ENCODE results near the gene DPM3.
"Not testable (repeated sequence)": the region's sequence is repeated elsewhere in the genome, so short reads cannot be mapped to it uniquely, and the experiment has no call there.

GRCh38 chr1:155189926-155190325, 49.6 kb upstream of the DPM3 start:
- not testable (repeated sequence) for TF ChIP-seq POLR2A (IDR thresholded peaks at IDR 0.05); POLR2AphosphoS5 (IDR thresholded peaks at IDR 0.05); EP300 (IDR thresholded peaks at IDR 0.05; ENCODE audit: low read depth)
- TF ChIP-seq, protein P1, sequence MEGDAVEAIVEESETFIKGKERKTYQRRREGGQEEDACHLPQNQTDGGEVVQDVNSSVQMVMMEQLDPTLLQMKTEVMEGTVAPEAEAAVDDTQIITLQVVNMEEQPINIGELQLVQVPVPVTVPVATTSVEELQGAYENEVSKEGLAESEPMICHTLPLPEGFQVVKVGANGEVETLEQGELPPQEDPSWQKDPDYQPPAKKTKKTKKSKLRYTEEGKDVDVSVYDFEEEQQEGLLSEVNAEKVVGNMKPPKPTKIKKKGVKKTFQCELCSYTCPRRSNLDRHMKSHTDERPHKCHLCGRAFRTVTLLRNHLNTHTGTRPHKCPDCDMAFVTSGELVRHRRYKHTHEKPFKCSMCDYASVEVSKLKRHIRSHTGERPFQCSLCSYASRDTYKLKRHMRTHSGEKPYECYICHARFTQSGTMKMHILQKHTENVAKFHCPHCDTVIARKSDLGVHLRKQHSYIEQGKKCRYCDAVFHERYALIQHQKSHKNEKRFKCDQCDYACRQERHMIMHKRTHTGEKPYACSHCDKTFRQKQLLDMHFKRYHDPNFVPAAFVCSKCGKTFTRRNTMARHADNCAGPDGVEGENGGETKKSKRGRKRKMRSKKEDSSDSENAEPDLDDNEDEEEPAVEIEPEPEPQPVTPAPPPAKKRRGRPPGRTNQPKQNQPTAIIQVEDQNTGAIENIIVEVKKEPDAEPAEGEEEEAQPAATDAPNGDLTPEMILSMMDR (IDR thresholded peaks at IDR 0.05) = not testable (repeated sequence)
